NCI-H2081 treated with DMSO at 0.1 percent for 48 hours (cell line): ENCODE data around the gene TMEM266.

ENCODE experiments used
- DNase-seq: peaks from one replicate; lab custom pipeline; 2025; lab: John Stamatoyannopoulos, UW

The TMEM266 gene

DNA sequence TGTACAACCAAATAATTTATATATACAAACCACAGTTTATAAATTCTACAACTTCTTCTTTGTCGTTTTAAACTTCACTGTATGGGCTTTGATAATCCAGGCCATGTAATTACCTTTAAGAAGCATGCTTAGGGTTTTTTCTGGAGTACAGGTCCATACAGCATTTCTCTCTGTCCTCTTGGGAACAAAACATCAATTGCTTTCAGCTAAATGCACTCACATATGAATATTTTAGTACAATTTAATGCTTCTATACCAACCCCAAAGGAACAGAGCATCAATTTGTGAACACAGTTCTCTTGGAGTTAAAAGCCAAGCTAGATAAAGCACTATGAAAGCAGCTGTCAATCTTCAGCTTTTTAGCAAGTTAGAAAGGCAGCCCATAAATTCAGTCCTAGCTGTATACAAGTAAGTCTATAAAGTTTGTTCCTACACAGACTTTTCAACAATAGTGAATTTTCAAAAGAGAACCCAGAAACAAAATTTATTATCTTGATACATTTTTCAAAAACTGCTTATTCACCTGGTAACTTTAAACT is 185.4 kb downstream of the TMEM266 start:
- DNase-seq, result no peak

DNA sequence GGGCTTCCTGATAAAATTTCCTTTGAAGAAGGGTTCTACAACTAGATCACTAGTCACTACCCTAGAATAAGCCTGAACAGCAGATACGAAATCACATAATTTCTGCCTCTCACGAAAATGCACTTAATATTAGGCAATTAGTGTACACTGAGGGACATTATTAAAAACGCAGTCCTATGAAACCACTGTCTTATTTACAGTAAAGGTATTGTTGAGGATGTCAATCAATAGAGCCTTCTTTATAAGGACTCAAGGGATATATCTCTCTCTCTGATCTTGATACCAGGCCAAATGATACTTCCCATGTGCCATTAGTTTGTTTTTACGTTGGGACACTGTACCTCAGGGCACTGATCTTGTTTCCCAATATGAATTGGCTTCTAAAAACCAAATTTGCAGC is 191.9 kb downstream of the TMEM266 start:
- DNase-seq, result no peak

DNA sequence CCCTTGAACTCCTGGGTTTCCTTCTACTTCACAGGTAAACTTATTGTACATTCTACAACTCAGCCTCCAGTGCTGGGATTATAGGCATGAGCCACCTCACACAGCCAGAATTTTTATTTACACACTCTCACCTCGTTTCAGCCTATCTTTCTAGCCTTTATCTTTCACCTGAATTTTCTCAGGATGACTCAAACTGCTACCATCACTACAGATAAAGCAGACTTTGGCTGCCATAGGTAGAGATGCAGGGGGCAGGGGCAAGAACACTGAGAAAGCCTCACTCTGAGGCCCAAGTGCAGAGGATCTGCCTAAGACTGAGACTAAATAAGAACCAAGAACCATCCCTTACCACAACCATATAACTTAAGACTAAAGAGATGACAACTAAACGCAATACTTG is 192.5 kb downstream of the TMEM266 start:
- no peak for DNase-seq

DNA sequence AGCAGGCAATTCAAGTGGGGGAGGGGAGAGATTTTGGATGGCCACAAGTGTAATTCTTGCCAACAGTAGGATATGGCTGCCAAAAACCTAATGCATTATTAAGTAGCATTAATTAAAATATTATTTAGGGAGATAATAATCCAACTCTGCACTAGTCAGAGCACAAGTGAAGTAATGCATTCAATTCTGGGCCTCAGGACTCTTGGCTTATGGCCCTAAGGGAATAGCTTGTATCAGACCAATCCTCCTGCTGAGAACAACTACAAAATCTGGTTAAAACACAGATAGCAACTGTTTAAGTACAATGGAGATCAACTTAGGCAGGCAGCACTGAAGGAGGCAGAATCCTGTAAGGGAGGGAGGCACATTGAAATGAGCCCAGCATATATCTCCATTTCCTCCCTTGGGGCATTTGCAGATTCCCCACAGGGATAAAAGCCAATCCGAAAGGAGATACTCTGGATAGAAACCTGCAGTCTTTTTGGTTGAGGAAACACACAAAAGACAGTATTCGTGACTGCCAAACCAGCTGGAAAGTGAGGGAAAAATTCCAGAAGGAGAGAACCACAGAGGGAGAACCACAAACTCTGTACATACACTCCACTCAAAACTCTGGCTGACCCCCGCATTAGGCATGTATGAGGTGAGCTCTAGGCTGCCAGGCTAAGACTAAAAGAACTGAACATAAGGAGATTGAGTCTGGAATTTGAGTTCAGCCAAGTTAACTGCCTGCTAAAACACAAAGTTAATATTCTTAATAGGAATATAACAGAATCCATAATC is 194.1 kb downstream of the TMEM266 start:
- DNase-seq, result no peak
